H1 (cell line): Measurements from ENCODE around the gene TTC36. TPM values are rescaled to one million over a fixed set of nuclear protein-coding genes. Genes with fewer than 3 reads are reported as not detected.

Experiments
- CTCF ChIA-PET: fragments of 300-600 bp; sonication (Branson Sonifier 250); formaldehyde crosslinking; loops from one replicate; lab custom pipeline; 2021; ENCODE audit not compliant: partially characterized antibody; lab: Charles Lee
- POLR2A ChIA-PET: fragments of 300-600 bp; sonication (Branson Sonifier 250); formaldehyde crosslinking; loops from one replicate; lab custom pipeline; 2021; ENCODE audit warnings: inconsistent platforms; ENCODE audit not compliant: partially characterized antibody; lab: Charles Lee
- DNase-seq, 2 experiments: peaks; one replicate each; pipeline versions ENCODE4 v3.0.0 to v3.0.0-alpha.2; 2010 to 2022; ENCODE audit warnings: low spot score in 2 of 2, low read depth in 1 of 2, mixed read lengths in 1 of 2
- FAIRE-seq: peaks from 2 replicates; lab custom pipeline; 2011; peaks lifted over from hg19 to GRCh38; lab: Jason Lieb, UNC
- H2AFZ ChIP-seq: 2 replicates; pipeline ENCODE4 v1.8.1; 2012; ENCODE audit warnings: low read length, inconsistent platforms
- H2AK5ac ChIP-seq: 2 replicates; pipeline ENCODE4 v1.6.1; 2013; ENCODE audit warnings: low read depth, low read length
- H2BK120ac ChIP-seq: replicated peaks from 2 replicates; pipeline ENCODE3; 2013; ENCODE audit warnings: low read depth, low read length, inconsistent platforms
- H2BK12ac ChIP-seq: 2 replicates; pipeline ENCODE4 v1.6.1; 2013; ENCODE audit warnings: low read depth, low read length
- H2BK15ac ChIP-seq: 2 replicates; pipeline ENCODE4 v1.6.1; 2013; ENCODE audit warnings: low read length
- H2BK20ac ChIP-seq: 2 replicates; pipeline ENCODE4 v1.6.1; 2013; ENCODE audit warnings: low read length
- H2BK5ac ChIP-seq: 2 replicates; pipeline ENCODE4 v1.6.1; 2013; ENCODE audit warnings: low read depth, low read length
- H3K14ac ChIP-seq: 2 replicates; pipeline ENCODE4 v1.6.1; 2013; ENCODE audit warnings: inconsistent platforms; ENCODE audit not compliant: insufficient read length
- H3K18ac ChIP-seq: 2 replicates; pipeline ENCODE4 v1.6.1; 2013; ENCODE audit warnings: low read length; ENCODE audit errors: extremely low read depth
- H3K23ac ChIP-seq: 2 replicates; pipeline ENCODE4 v1.6.1; 2013; ENCODE audit warnings: inconsistent platforms; ENCODE audit not compliant: insufficient read length
- H3K23me2 ChIP-seq: 2 replicates; pipeline ENCODE4 v1.6.1; 2013; ENCODE audit warnings: low read depth, low read length
- H3K27ac ChIP-seq: 2 replicates; pipeline ENCODE4 v1.6.1; 2011; ENCODE audit warnings: low read depth, low read length, inconsistent platforms
- H3K27me3 ChIP-seq, 4 experiments: replicated peaks in 1 of 4; 1 replicate in 1 of 4; 2 replicates in 3 of 4; pipeline versions ENCODE4 v1.6.1 to v1.8.1; 2011 to 2013; ENCODE audit warnings: low read length in 3 of 4, mild to moderate bottlenecking in 3 of 4, inconsistent platforms in 2 of 4, mixed read lengths in 2 of 4, moderate library complexity in 1 of 4; ENCODE audit not compliant: control insufficient read depth in 3 of 4, insufficient read depth in 3 of 4; ENCODE audit errors: extremely low read depth in 1 of 4
- H3K36me3 ChIP-seq, 4 experiments: 2 replicates each; pipeline versions ENCODE4 v1.6.1 to v1.8.1; 2011 to 2013; ENCODE audit warnings: mild to moderate bottlenecking in 4 of 4, low read length in 3 of 4, moderate library complexity in 2 of 4, control low read depth in 1 of 4, inconsistent platforms in 1 of 4; ENCODE audit not compliant: insufficient read depth in 4 of 4, control insufficient read depth in 2 of 4
- H3K4ac ChIP-seq: replicated peaks from 2 replicates; pipeline ENCODE3; 2013; ENCODE audit warnings: low read length, low read depth, mixed read lengths, inconsistent platforms; ENCODE audit not compliant: insufficient read length
- H3K4me1 ChIP-seq, 4 experiments: replicated peaks in 1 of 4; 1 replicate in 1 of 4; 2 replicates in 3 of 4; pipeline versions ENCODE4 v1.6.1 to v1.8.1; 2011 to 2013; ENCODE audit warnings: low read length in 3 of 4, inconsistent platforms in 2 of 4, mixed read lengths in 1 of 4; ENCODE audit not compliant: insufficient read depth in 4 of 4, control insufficient read depth in 3 of 4
- H3K4me2 ChIP-seq, 2 experiments: 2 replicates each; pipeline versions ENCODE4 v1.6.1 to v1.8.1; 2011 to 2013; ENCODE audit warnings: low read depth in 2 of 2, low read length in 2 of 2, control low read depth in 1 of 2, inconsistent platforms in 1 of 2, mild to moderate bottlenecking in 1 of 2; ENCODE audit not compliant: insufficient read depth in 1 of 2
- H3K4me3 ChIP-seq, 4 experiments: fragments of 200-600, 300-600 bp in 1 of 4; sonication (generic), shearing (Covaris generic), sonication (Bioruptor Twin) in 1 of 4; 2 replicates each; pipeline versions ENCODE4 v1.5.1 to v1.8.1; 2011 to 2016; ENCODE audit warnings: low read length in 4 of 4, low read depth in 3 of 4, control low read depth in 2 of 4, inconsistent platforms in 2 of 4, mild to moderate bottlenecking in 2 of 4, mixed read lengths in 1 of 4, moderate library complexity in 1 of 4; ENCODE audit not compliant: insufficient read depth in 2 of 4; ENCODE audit errors: extremely low read depth in 1 of 4
- H3K56ac ChIP-seq: replicated peaks from 2 replicates; pipeline ENCODE3; 2013; ENCODE audit warnings: low read depth, mild to moderate bottlenecking, mixed read lengths, low read length, inconsistent platforms; ENCODE audit not compliant: insufficient read length
- H3K79me1 ChIP-seq: 2 replicates; pipeline ENCODE4 v1.6.1; 2013; ENCODE audit warnings: low read depth, low read length, control low read depth
- H3K79me2 ChIP-seq, 2 experiments: 2 replicates each; pipeline versions ENCODE4 v1.6.1 to v1.8.1; 2012 to 2013; ENCODE audit warnings: low read length in 2 of 2, mild to moderate bottlenecking in 2 of 2, inconsistent platforms in 1 of 2; ENCODE audit not compliant: insufficient read depth in 2 of 2, control insufficient read depth in 1 of 2
- H3K9ac ChIP-seq, 4 experiments: replicated peaks in 1 of 4; 1 replicate in 1 of 4; 2 replicates in 3 of 4; pipeline versions ENCODE4 v1.6.1 to v1.8.1; 2011 to 2013; ENCODE audit warnings: low read depth in 3 of 4, low read length in 3 of 4, control low read depth in 2 of 4, mild to moderate bottlenecking in 2 of 4, moderate library complexity in 2 of 4, inconsistent platforms in 1 of 4; ENCODE audit errors: extremely low read depth in 1 of 4
- H3K9me3 ChIP-seq, 2 experiments: 2 replicates each; pipeline versions ENCODE4 v1.6.1 to v1.8.1; 2012 to 2013; ENCODE audit warnings: mild to moderate bottlenecking in 2 of 2, moderate library complexity in 2 of 2, control low read depth in 1 of 2, inconsistent platforms in 1 of 2, low read depth in 1 of 2, low read length in 1 of 2, mixed read lengths in 1 of 2; ENCODE audit not compliant: insufficient read depth in 2 of 2
- H4K20me1 ChIP-seq, 2 experiments: replicated peaks in 1 of 2; 2 replicates each; pipeline versions ENCODE3 to v1.8.1; 2011 to 2013; ENCODE audit warnings: inconsistent platforms in 2 of 2, low read length in 2 of 2, mild to moderate bottlenecking in 1 of 2; ENCODE audit not compliant: insufficient read depth in 2 of 2, control insufficient read depth in 1 of 2
- H4K5ac ChIP-seq: 2 replicates; pipeline ENCODE4 v1.6.1; 2013; ENCODE audit warnings: low read length, low read depth, mixed read lengths, inconsistent platforms; ENCODE audit not compliant: insufficient read length
- H4K8ac ChIP-seq: 2 replicates; pipeline ENCODE4 v1.8.0; 2013; ENCODE audit warnings: mild to moderate bottlenecking, moderate library complexity, low read length, inconsistent platforms; ENCODE audit not compliant: insufficient read depth; ENCODE audit errors: extremely low read depth
- H4K91ac ChIP-seq: replicated peaks from 2 replicates; pipeline ENCODE3; 2013; ENCODE audit warnings: low read length, mixed read lengths, inconsistent platforms; ENCODE audit not compliant: insufficient read length
- BCL11A ChIP-seq, 2 experiments: IDR thresholded peaks; one replicate each; pipeline ENCODE4 v1.6.1; 2011; ENCODE audit warnings: low read depth in 2 of 2, low read length in 2 of 2, mild to moderate bottlenecking in 2 of 2
- POLR2A ChIP-seq, 2 experiments: IDR thresholded peaks; 1 replicate in 1 of 2; 2 replicates in 1 of 2; pipeline ENCODE4 v1.6.1; 2011; ENCODE audit warnings: low read depth in 2 of 2, low read length in 2 of 2, mild to moderate bottlenecking in 2 of 2; ENCODE audit errors: control extremely low read depth in 1 of 2
- POLR2AphosphoS5 ChIP-seq: IDR thresholded peaks from 2 replicates; pipeline ENCODE4 v1.6.1; 2011; ENCODE audit warnings: low read depth, low read length
- RAD21 ChIP-seq, 2 experiments: IDR thresholded peaks in 1 of 2; conservative IDR thresholded peaks in 1 of 2; 2 replicates each; pipeline ENCODE4 v1.6.1; 2011; ENCODE audit warnings: low read depth in 2 of 2, low read length in 2 of 2, improper control_type of control experiment in 1 of 2, inconsistent platforms in 1 of 2, mild to moderate bottlenecking in 1 of 2, moderate library complexity in 1 of 2
- WGBS, 2 experiments: shearing (Covaris generic) in 1 of 2; methylation state at CpG; one replicate each; pipeline versions ENCODE4 v1.1.6 to v1.1.7; 2013 to 2015; ENCODE audit warnings: low lambda C conversion rate in 2 of 2, mixed read lengths in 2 of 2, inconsistent platforms in 1 of 2, low coverage in 1 of 2, missing lambda C conversion rate in 1 of 2; ENCODE audit not compliant: insufficient replicate concordance in 2 of 2, insufficient coverage in 1 of 2, insufficient read length in 1 of 2; ENCODE audit errors: extremely low coverage in 1 of 2, missing lambda C conversion rate in 1 of 2; 5-methylcytosine and 5-hydroxymethylcytosine counted together
- long read RNA-seq, 2 experiments: library from RNA in 1 of 2; library from capped mRNA in 1 of 2; stranded (forward); transcript quantifications; one replicate each; pipeline ENCODE4 v2.0.0, GENCODE V29; 2021; ENCODE audit warnings: inconsistent platforms in 1 of 2
- polyA minus RNA-seq, 3 experiments: library from RNA; depleted of rRNA, polyadenylated mRNA; stranded (reverse); fragments of >200 nt; gene quantifications; 1 replicate in 2 of 3; 2 replicates in 1 of 3; pipeline ENCODE4 v1.2.3, GENCODE V29; 2011
- polyA plus RNA-seq, 7 experiments: library from polyadenylated mRNA; depleted of rRNA in 3 of 7; stranded (reverse) in 5 of 7; unstranded in 2 of 7; fragments of >200 nt in 5 of 7; fragments of 200-250 nt in 2 of 7; gene quantifications; 1 replicate in 5 of 7; 2 replicates in 1 of 7; 4 replicates in 1 of 7; pipeline versions ENCODE4 v1.2.1 to v1.2.3, GENCODE V29; 2011 to 2013; ENCODE audit warnings: missing spikeins in 2 of 7, mixed read lengths in 2 of 7
- total RNA-seq: library from RNA; stranded (reverse); fragmentation: NEBNext Ultra II Directional; extraction: Animal tissue kit (Norgen Biotek cat#: 25700); gene quantifications from 2 replicates; pipeline ENCODE4 v1.2.1, GENCODE V29; 2021

TTC36 gene, protein sequence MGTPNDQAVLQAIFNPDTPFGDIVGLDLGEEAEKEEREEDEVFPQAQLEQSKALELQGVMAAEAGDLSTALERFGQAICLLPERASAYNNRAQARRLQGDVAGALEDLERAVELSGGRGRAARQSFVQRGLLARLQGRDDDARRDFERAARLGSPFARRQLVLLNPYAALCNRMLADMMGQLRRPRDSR
- total RNA-seq (not detected in 2 replicates), polyA plus RNA-seq (2011; rRNA removed) (0.14 TPM in 1 of 2 replicates, not detected in the other), polyA minus RNA-seq (2011; rRNA and poly(A)+ RNA removed) (not detected in 2 replicates)
- polyA plus RNA-seq (2011; cell fraction: cytosol; rRNA removed): 0.09 TPM
- polyA plus RNA-seq (2011; cell fraction: nucleus; rRNA removed): 0.50 TPM
- 0.23 TPM in 1 of 4 replicates, not detected in the others for polyA plus RNA-seq (2012, experiment 1 of 2)
- polyA plus RNA-seq (2012, experiment 2 of 2): not detected
- polyA plus RNA-seq (2013, experiment 1 of 2): 0.18 TPM
- polyA plus RNA-seq (2013, experiment 2 of 2): 0.11 TPM
- polyA minus RNA-seq (2011; cell fraction: cytosol; rRNA and poly(A)+ RNA removed): not detected
- polyA minus RNA-seq (2011; cell fraction: nucleus; rRNA and poly(A)+ RNA removed): 1.1 TPM
- long read RNA-seq, experiment 1: 0 reads
- long read RNA-seq, experiment 2: 0 reads

DNA sequence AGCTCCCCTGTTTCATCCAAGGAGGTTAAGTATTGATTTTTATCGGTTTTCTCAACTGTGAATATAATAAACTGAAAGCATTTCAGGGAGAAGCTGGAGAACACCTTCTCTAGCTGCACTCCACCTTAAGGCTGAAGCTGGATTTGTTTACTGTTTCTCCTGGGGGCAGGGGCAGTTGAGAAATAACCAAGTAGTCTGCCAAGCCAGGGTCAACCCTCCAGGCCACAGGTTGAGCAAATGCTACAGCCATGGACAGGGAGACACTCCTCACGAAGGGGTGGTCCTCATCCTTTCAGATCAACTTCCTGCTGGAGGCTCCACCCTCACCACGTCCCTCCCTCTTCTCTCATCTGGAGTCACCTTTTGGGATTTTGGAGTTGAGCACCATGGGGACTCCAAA is at the start of gene TTC36:
Gene TTC36, plus strand, starts transcription at position 366 of the 400 bp plus-strand sequence. Its CDS starts 21 bp downstream, at position 387.
- H2BK20ac ChIP-seq: no peak within 1 kb of the TSS
- H4K8ac ChIP-seq: no peak within 1 kb of the TSS
- no peak within 1 kb of the TSS for H3K14ac ChIP-seq
- H3K27me3 ChIP-seq: no peaks in the 10 kb centered on the region; a peak in 2 of 7 replicates
- no peak within 1 kb of the TSS for H2AFZ ChIP-seq
- no peak for TF ChIP-seq RAD21 (IDR thresholded peaks at IDR 0.05 in 1 of 2, conservative IDR thresholded peaks at IDR 0.05 in 1 of 2; ENCODE audit: low read depth in 2 of 2, low read length in 2 of 2)
- peak in 1 of 2 experiments; percentile 16; a peak in 2 of 3 replicates for TF ChIP-seq POLR2A (IDR thresholded peaks at IDR 0.05; ENCODE audit: control extremely low read depth in 1 of 2, low read depth in 2 of 2, low read length in 2 of 2)
- TF ChIP-seq BCL11A (IDR thresholded peaks at IDR 0.05; ENCODE audit: low read depth in 2 of 2, low read length in 2 of 2): no peak
- peak; percentile 82; the same call in 1 of the 2 replicates for TF ChIP-seq POLR2AphosphoS5
- peaks cover 0 to 3% of the 10 kb centered on the region in 2 experiments for H4K20me1 ChIP-seq
- H3K27ac ChIP-seq: no peak within 1 kb of the TSS
- H3K18ac ChIP-seq: no peak within 1 kb of the TSS
- no peak within 1 kb of the TSS for H3K23ac ChIP-seq
- no peaks in the 10 kb centered on the region for H3K9me3 ChIP-seq
- no peak within 1 kb of the TSS for H3K4ac ChIP-seq
- H3K4me3 ChIP-seq: no peak within 1 kb of the TSS
- peak in 1 of 2 experiments; percentile 48 for DNase-seq
- H3K23me2 ChIP-seq: peaks cover 8% of the 10 kb centered on the region
- H3K79me1 ChIP-seq: peaks cover 3% of the 10 kb centered on the region; the same call in 1 of the 2 replicates
- peaks cover 2 to 28% (median 22%) of the 10 kb centered on the region in 4 experiments; a peak in 7 of 8 replicates for H3K36me3 ChIP-seq
- no peak within 1 kb of the TSS for H4K91ac ChIP-seq
- no peak for FAIRE-seq
- ChIA-PET POLR2A (interaction anchor here (1.4 kb wide), 1 partner anchor 126 kb away, joined by 3 read pairs; no protein-coding TSS in a partner anchor), CTCF (interaction anchor here (1.0 to 1.9 kb wide), 3 partner anchors 42 to 383 kb away, joined by 3 to 7 read pairs (median 3); no protein-coding TSS in a partner anchor)
- no peak within 1 kb of the TSS for H2BK120ac ChIP-seq
- WGBS, 2 experiments: 78% methylated on average over 3 of the region's 3 CpGs; no CpG with 5 or more reads in 1 of the 2 experiments
- no peak within 1 kb of the TSS for H2AK5ac ChIP-seq
- no peak within 1 kb of the TSS for H3K56ac ChIP-seq
- no peak within 1 kb of the TSS for H2BK15ac ChIP-seq
- H3K9ac ChIP-seq: no peak within 1 kb of the TSS
- no peak within 1 kb of the TSS for H2BK5ac ChIP-seq
- H3K79me2 ChIP-seq: no peaks in the 10 kb centered on the region
- H3K4me1 ChIP-seq: peaks cover 0 to 14% (median 8%) of the 10 kb centered on the region in 4 experiments; a peak in 5 of 7 replicates
- H4K5ac ChIP-seq: no peak within 1 kb of the TSS
- H3K4me2 ChIP-seq: no peak within 1 kb of the TSS
- H2BK12ac ChIP-seq: no peak within 1 kb of the TSS
